GM19193 (cell line): ENCODE measurements around the gene RRP15.

Experiments
- POLR2A ChIP-seq: IDR thresholded peaks from 4 replicates; pipeline ENCODE4 v1.6.1; 2011; ENCODE audit not compliant: insufficient read depth, insufficient read length; ENCODE audit errors: extremely low read depth

RRP15 gene

DNA sequence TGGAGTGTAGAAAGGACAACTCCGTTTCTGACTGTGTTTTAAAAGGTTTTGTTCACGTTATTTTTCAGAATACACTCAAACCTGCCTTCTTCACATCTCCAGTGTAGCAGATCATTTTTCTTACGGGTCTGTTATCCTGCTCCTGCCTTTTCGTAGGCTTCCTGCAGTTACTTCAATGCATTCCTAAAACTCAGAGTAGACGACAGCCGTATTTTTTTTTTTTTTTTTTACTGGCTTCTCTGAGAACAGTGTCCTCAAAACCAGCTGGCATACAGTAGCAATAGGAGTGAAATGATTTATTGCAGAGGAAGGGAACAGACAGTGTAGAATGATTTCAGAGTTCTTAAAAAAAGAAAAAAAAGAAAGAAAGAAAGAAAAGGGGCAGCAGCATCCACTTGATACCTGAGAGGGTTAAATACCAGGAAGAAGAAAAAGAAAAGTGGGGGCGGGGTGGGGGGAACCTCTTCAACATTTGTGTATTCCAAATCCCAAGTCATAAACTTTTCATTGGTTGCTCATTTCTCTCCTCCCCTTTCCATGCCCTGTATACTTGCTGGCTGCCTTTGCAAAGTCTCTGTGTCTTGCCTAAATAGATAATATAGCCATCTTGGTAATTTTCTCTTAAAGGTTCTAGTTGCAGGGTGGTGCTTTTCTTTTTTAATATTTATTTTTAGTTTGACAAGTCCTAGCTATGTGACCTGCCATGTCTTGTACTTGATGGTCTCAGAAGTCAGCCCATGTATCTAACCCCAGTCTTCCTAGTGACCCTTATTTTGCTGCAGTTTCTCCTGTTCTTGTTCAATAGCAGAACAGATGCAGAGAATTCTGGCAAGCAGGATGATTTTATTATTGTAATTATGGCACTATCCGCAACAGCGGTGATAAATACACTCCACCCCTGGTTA, 62.9 kb downstream of the RRP15 start:
- TF ChIP-seq POLR2A, result no peak

DNA sequence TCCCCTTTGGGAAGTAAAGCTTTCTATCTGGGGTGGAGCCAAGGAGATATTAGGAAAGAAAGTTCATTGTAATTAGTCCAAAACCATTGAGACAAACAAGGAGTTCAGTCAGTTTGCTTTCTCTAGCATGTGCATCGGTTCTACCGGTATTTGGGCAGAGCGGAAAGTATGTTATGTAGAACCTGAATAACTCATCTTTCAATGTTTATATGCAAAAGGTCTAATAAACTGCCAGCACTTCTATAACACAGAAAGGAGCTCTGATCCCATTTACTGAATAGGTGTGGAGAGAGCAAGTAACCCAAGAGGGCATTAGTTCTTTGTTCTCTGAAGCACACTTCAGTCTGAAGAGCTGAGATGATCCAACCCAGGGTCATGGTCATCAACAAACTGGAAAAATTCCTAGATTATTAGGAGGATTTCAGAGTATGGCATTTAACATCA, 63.6 kb downstream of the RRP15 start:
- TF ChIP-seq POLR2A, result no peak

DNA sequence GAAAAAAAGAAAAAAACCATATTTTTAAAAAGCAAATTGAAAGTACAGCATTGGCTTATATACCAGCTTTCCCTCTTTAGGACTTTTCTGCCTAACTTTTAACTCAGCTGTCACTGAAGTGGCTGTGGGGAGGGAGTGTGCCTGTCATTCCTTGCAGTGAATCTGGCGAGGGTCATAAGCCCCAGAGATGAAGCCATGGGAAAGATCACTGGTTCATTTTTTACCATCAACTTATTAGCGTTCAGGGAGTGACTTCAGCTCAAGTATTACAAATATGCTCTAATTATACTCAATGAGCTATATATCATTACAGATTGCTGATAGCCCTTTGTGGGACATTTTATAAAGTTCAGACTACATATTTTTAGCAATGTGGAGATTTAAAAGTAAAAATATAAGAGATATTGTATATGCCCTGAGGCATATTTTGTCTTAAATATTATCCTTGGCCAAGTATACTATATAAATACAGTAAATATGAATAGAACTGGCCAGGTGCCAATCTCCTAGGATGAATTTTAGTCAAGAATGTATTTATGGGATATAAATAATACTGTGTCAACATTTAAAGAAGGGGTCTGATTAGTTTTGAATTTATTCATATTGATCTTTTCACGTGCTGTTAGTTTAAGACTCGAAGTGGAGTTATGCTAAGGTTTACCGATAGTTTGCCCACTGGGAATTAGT, 64.4 kb downstream of the RRP15 start:
- no peak for TF ChIP-seq POLR2A

DNA sequence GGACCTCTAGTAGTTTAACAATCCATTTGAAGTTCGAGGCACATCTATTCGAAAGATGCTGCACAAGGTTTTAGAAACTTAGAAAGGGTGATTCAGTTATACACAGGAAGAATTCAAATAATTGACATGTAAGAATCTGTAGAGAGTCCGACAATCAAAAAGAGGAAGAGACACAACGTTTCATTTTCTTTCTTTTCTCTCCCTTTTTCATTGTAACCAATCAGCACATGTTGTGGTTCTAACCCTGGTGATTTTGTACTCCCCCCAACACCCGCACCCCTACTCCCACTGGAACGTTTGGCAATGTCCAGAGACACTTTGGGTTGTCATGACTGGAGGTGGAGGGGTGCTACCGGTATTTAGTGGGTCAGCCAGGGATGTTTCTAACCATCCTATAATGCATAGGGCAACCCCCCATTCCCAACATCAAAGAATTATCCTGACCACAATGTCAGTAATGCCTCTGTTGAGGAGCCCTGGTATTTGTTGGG, 65.0 kb downstream of the RRP15 start:
- no peak for TF ChIP-seq POLR2A

DNA sequence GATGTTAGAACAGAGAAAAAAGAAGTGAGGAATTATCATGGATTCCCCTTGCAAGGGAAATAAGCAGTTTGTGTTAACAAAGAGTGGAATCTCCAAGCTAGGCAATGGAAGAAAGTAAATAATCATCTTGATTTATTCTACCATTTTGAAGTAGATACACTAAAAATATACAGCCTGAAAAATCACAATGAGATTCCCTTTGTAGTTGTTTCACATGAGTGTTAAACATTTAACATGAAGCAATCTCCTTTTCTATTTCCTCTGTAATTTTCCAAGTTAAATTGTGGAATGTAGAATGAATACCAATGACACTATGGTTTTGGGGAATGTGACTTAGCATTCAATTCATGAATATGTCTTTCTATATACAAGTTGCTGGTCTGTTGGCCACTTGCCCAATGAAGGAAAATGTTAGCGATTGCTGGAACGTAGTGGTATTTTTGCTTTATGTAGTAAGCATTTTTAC, 65.7 kb downstream of the RRP15 start:
- no peak for TF ChIP-seq POLR2A

DNA sequence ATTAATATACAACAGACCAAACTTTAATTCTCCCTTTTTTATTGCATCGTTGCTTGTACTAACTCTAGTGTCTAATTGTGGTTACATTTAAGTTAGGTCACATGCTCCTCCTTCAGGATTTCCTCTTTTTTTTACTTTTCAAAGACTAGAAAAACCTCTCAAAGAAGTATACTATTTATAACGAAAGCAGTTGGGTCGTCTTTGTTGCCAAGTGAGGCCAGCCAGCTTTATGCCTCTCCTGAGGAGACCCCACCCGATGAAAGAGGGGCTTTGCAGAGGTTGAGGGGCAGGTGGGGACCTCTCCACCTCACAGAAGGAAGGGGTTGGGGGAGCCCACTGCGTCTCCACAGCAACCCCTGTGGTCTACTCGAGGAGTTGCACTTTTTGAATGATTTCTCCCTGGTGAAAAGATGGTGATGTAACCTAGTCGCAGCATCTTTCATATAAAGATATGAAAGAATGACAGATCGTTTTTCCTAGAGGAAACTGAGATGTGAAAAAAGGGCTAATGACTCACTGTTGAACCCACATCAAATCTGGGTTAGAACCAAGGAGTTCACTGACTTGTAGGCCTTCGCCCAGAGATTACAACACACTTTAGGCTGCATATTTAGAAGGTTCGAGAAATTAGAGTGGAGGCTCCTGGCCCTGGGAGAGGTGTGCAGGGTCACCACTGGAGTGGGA, 66.4 kb downstream of the RRP15 start:
- TF ChIP-seq POLR2A, result no peak

DNA sequence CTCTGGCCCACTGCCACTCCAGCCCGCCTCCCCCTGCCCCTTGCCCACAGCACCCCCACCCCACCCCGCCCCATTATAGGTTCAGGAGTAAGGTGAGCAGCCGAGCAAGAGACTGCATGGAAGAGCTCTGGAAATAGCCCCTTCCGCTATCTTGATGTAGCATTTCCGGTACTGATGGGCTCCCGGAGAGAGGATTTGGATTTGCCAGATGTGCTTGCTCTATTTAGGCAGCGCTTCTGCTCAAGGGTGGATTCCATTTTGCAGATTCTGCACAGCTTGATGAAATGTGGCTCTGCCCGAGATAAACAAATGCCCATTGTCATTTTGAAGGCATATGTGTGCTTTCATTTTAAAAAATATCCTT, 67.0 kb downstream of the RRP15 start:
- TF ChIP-seq POLR2A, result no peak

DNA sequence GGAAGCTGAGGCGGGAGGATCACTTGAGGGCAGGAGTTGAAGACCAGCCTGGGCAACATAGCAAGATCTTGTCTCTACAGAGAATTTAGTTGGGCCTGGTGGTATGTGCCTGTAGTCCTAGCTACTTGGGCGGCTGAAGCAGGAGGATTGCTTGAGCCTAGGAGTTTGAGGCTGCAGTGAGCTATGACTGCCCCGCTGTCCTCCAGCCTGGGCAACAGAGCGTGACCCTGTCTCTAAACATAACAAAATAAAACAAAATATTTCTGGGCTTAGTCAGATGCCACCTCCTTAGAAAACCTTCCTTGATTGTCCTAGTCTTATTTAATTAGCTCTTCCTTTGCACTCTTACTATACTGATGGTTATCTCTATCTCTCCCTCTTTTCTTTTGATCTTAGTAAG, 68.6 kb downstream of the RRP15 start:
- no peak for TF ChIP-seq POLR2A

DNA sequence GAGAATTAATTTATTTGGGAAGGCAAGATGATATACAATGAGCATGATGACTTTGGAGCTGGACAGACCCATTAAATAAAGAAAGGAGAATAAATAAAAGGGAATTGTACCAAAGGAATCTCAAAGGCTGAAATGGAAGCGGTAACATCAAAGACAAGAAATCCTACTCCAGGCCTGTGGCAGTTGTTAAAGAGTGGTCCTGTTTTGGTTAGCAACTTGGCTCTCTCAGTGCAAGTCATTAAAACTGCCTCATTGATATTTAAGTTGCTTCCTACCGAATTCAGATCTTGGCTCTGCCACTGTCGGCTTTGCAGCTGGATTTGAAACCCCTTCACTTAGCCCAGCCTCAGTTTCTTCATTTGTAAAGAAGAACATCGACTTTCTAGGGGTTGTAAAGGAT, 70.2 kb downstream of the RRP15 start:
- no peak for TF ChIP-seq POLR2A

DNA sequence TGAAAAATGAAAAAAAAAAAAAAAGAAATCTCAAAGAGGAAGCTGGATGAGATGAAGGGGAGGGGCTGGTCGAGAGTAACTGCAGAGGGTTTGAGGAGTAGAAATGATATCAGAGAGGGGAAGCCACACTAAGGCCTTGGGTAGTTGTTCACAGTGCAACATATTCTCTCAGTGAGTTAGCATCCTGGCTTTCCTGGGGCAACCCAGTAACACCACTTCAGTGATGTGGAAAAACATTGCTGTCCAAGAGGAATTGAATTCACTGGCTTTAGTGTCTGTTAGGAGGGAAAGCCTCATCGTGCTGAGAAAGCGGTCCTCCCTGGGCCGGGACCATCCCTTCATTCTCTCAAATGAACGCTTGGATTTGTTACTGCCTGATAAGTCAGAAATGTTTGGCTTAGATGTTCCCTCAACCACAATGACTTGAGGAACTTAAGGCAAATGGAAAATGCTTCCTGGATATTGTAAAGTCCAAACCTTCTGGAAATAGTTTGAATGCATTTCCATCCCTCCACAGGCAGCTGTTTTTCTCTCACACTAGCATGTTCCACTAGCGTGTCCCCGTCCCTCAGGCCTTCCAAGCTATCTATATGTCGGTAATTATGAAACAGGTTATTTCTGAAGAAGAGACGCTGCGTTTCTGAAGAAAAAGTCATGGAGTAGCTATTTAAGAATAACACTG, 72.3 kb downstream of the RRP15 start:
- TF ChIP-seq POLR2A, result no peak

DNA sequence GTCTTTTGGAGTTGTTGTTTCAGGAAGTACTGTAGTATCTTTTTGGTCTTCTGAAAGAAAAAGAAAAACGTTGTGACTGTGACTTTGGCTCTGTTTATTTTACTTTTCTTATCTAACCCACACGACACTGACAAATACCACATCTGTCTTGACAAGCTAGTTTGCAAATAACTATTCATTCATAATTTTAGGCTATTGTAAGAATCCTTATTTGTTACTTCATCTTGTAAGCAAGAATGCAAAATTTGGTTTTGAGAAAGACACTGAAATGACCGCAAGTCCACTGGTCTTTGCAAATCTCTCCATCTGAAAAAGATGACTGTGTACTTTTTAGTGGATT, 72.8 kb downstream of the RRP15 start:
- no peak for TF ChIP-seq POLR2A

DNA sequence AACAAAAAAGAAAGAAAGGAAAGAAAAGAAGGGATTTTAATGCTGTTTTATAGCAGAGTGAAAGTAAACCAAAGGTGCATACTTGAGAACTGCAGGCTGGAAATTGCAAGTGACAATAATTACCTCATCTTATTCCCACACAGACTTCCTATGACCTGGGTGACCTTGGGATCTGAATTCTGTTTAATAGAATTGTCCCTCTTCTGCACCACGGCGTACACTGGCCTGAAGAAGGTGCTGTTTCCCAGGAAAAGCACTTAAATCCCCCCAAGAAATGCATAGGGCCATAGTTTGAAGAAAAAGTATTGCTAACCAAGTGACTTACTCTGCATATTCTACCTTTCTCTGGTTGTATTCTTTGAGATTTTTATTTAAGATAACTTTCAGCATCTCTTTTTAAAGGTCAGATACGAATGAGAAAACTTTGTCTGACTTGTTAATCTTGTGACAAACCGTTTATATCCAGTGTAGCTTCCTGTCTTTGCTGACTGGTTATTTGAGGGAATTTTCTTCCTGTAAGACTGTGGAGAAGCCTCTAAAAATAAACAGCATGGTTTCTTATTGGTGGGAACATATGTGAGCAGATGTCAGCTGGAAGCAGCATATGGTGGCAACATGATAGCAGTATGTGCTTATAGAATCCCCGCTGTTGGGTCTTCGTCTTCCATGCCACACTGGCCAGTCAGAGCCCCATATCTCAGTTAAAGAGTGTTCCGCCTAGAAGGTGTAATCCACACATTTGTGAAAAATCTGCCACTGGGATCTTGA, 76.4 kb downstream of the RRP15 start:
- TF ChIP-seq POLR2A, result no peak

DNA sequence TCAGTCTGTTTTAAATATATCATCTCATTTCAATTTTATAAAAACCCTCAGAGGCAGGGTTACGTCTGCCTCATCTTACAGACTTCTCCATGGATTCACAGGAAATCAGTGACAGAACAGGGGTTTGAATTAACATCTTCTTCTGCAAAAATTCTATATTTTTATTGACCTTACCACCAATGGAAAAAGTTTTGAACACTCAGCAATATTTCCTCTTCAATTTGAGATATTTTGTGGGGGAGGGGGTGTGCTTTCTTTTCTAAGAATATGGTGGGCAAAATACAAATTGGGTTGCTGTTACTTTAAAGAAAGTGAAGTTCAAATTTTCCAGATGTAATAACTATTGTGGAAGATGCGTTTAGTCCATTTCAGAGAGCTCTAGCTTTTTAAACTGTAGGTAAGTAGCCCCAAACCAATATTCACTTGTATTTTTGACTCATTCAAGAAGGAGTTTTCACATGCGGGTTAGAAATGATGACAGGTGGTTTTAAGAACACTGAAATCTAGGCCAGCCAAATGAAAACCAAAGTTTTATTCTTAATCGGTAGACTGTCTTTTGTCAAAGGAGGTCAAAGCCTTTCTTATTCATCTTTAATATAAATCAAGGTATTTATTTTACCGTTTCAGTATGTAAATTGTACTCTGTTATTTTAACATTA, 77.5 kb downstream of the RRP15 start:
- TF ChIP-seq POLR2A, result no peak

DNA sequence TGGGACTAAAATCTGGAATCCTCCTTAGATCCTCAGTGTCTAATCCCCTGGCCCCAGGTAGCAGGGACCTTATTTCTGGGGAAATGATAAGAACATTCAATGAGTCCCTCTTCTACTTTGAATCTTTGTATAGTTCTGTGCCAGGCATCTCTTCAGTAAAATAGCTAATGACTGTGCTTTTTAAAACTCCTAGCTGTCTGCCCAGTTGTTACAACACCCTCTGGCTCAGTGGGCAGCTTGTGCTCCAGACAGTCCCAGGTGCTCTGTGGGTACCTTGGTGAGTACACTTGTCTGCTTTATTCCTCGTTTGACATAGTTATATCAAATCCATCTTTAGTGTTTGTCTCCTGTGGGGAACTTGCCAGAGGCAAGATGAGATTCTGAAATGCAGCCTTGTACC, 78.0 kb downstream of the RRP15 start:
- TF ChIP-seq POLR2A, result no peak

DNA sequence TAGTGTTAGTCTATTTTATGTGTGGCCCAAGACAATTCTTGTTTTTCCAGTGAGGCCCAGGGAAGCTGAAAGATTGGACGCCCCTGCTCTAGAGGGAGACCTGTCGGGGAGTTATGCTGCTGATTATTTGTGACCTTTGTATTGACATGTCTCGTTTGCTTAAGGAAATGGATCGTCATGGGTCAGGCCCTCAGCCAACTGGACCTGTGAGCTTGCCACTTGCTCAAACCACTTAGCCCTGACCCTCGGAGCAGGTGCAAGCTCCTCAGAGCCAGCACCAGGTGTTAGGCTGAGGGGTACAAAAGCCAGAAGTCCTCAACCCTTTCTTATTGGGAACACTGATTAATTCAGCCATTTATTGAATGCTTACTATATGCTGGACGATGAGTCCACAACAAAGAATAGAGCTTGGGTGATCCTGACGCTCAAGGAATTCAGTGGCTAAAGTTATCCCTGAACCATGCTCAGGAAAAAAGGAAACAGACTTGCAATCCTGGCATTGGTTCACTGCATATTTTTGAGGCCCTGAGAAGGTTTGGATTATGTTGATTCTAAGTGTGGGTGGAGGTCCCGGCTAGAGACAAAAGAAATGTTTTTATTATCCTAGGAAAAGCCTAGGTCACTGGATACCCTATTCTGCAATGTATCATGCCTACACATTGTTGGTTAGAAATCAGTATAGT, 79.1 kb downstream of the RRP15 start:
- no peak for TF ChIP-seq POLR2A
